ENCODE measurements around the gene ACVR1B.
A peak's percentile ranks its signal among the peaks of the same experiment; 100 is the strongest.

Gene ACVR1B

DNA sequence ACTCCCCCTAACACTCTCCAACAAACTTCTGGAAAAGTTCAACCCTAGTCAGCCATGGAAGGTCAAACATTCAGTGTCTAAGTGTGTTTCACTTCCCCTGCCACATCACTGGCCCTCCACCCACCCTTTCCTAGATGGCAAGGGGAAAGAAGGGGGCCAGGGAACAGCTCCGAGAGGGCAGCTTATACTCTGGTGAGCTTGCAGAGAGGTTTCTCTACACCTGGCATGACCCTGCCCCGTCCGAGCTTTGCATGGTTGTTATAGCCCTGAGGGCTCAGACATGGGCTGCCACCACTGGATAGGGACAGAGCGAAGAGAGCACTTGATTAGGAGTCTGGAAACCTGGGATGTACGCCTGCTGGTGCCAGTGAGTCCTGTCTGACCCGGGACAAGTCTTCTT lies 40.2 kb upstream of the ACVR1B start:
- no peak for DNase-seq
- H2BK120ac ChIP-seq (ENCODE audit: low read depth, low read length), result no peak overlapping the region
- no peak overlapping the region for H3K56ac ChIP-seq (ENCODE audit: low read length)
- WGBS (ENCODE audit: extremely low coverage, insufficient coverage, low lambda C conversion rate), result no CpG with 5 or more reads among the region's 6 CpGs
- H3K4me3 ChIP-seq (ENCODE audit: low read length), result no peak overlapping the region
- H4K8ac ChIP-seq (ENCODE audit: low read depth, low read length), result no peak overlapping the region
- no peak overlapping the region for H2BK15ac ChIP-seq (replicated peaks; ENCODE audit: low read depth)
- H3K27ac ChIP-seq (ENCODE audit: low read depth, low read length), result no peak overlapping the region
- H2BK5ac ChIP-seq (ENCODE audit: low read length), result no peak overlapping the region
- no peak overlapping the region for H3K4ac ChIP-seq (ENCODE audit: low read depth, low read length)
- H2AK5ac ChIP-seq (ENCODE audit: low read length), result no peak overlapping the region
- no peaks in the 10 kb centered on the region for H3K79me1 ChIP-seq (ENCODE audit: low read length)
- no peak overlapping the region for H3K9ac ChIP-seq (ENCODE audit: low read length)
- H3K23ac ChIP-seq (ENCODE audit: low read length), result no peak overlapping the region
- peaks cover 2% of the 10 kb centered on the region for H3K4me1 ChIP-seq (ENCODE audit: control insufficient read depth, low read depth, low read length)
- no peak overlapping the region for H3K4me2 ChIP-seq (ENCODE audit: low read length)
- no peaks in the 10 kb centered on the region for H3K27me3 ChIP-seq (ENCODE audit: insufficient read depth, low read length, poor library complexity)
- H3K36me3 ChIP-seq (ENCODE audit: control insufficient read depth, insufficient read depth, low read length), result no peaks in the 10 kb centered on the region
- no peak overlapping the region for H4K5ac ChIP-seq (ENCODE audit: low read length)
- no peaks in the 10 kb centered on the region for H3K79me2 ChIP-seq (ENCODE audit: control insufficient read depth, insufficient read depth, low read length)
- no peak overlapping the region for H3K18ac ChIP-seq (ENCODE audit: low read length)

GRCh38 chr12:51911788-51912711 lies 39.4 kb upstream of the ACVR1B start:
- no peak overlapping the region for H3K4me3 ChIP-seq (ENCODE audit: low read length)

DNA sequence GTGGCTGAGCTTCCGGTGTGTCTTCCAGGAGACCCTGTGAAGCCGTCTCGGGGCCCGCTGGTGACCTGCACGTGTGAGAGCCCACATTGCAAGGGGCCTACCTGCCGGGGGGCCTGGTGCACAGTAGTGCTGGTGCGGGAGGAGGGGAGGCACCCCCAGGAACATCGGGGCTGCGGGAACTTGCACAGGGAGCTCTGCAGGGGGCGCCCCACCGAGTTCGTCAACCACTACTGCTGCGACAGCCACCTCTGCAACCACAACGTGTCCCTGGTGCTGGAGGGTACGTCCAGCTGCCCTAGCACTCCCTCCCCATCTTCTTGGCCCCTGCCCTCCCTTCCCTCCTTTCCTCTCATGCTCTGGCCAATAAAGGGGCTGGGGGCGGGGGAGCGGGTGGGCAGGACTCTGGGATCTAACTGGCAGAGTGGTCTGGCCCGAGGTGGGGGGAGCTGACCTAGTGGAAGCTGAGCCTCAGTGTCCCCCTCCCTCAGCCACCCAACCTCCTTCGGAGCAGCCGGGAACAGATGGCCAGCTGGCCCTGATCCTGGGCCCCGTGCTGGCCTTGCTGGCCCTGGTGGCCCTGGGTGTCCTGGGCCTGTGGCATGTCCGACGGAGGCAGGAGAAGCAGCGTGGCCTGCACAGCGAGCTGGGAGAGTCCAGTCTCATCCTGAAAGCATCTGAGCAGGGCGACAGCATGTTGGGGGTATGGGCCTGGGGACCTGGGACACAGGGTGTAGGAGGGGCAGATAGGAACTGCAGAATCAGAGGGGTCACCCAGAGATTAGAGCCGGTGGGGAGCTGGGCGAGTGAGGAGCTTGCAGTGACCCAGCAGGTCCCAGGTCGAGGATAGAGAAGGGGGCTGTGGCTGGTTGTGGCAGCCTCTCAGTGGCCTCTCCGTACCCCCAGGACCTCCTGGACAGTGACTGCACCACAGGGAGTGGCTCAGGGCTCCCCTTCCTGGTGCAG lies 38.1 kb upstream of the ACVR1B start:
- Histone ChIP-seq H3K27ac (ENCODE audit: low read depth, low read length) (no peak overlapping the region), H3K4me2 (ENCODE audit: low read length) (no peak overlapping the region), H3K56ac (ENCODE audit: low read length) (no peak overlapping the region), H4K5ac (ENCODE audit: low read length) (no peak overlapping the region), H2BK15ac (replicated peaks; ENCODE audit: low read depth) (no peak overlapping the region), H3K23ac (ENCODE audit: low read length) (no peak overlapping the region), H4K8ac (ENCODE audit: low read depth, low read length) (no peak overlapping the region), H3K4me1 (ENCODE audit: control insufficient read depth, low read depth, low read length) (no peaks in the 10 kb centered on the region), H2BK5ac (ENCODE audit: low read length) (no peak overlapping the region), H3K4ac (ENCODE audit: low read depth, low read length) (no peak overlapping the region), H3K79me1 (ENCODE audit: low read length) (no peaks in the 10 kb centered on the region), H2AK5ac (ENCODE audit: low read length) (no peak overlapping the region), H2BK120ac (ENCODE audit: low read depth, low read length) (no peak overlapping the region), H3K18ac (ENCODE audit: low read length) (no peak overlapping the region), H3K79me2 (ENCODE audit: control insufficient read depth, insufficient read depth, low read length) (no peaks in the 10 kb centered on the region), H3K27me3 (ENCODE audit: insufficient read depth, low read length, poor library complexity) (no peaks in the 10 kb centered on the region), H3K36me3 (ENCODE audit: control insufficient read depth, insufficient read depth, low read length) (no peaks in the 10 kb centered on the region), H3K9ac (ENCODE audit: low read length) (no peak overlapping the region), H3K4me3 (ENCODE audit: low read length) (no peak overlapping the region)
- WGBS (ENCODE audit: extremely low coverage, insufficient coverage, low lambda C conversion rate), result no CpG with 5 or more reads among the region's 30 CpGs
- no peak for DNase-seq

More at GRCh38 chr12:51911788-51912711, 39.4 kb upstream of the ACVR1B start:
- no peak overlapping the region for H3K27ac ChIP-seq (ENCODE audit: low read depth, low read length)
- no peak overlapping the region for H3K4ac ChIP-seq (ENCODE audit: low read depth, low read length)
- no peaks in the 10 kb centered on the region for H3K79me2 ChIP-seq (ENCODE audit: control insufficient read depth, insufficient read depth, low read length)
- no peaks in the 10 kb centered on the region for H3K4me1 ChIP-seq (ENCODE audit: control insufficient read depth, low read depth, low read length)
- no peak overlapping the region for H2AK5ac ChIP-seq (ENCODE audit: low read length)
- no peak overlapping the region for H3K9ac ChIP-seq (ENCODE audit: low read length)
- H3K27me3 ChIP-seq (ENCODE audit: insufficient read depth, low read length, poor library complexity), result no peaks in the 10 kb centered on the region
- H3K36me3 ChIP-seq (ENCODE audit: control insufficient read depth, insufficient read depth, low read length), result no peaks in the 10 kb centered on the region
- H3K18ac ChIP-seq (ENCODE audit: low read length), result no peak overlapping the region
- no peaks in the 10 kb centered on the region for H3K79me1 ChIP-seq (ENCODE audit: low read length)
- H4K5ac ChIP-seq (ENCODE audit: low read length), result no peak overlapping the region
- no peak overlapping the region for H4K8ac ChIP-seq (ENCODE audit: low read depth, low read length)
- no peak overlapping the region for H2BK5ac ChIP-seq (ENCODE audit: low read length)
- peak overlapping the region; percentile 44 for H3K56ac ChIP-seq (ENCODE audit: low read length)
- DNase-seq, result peak; percentile 75
- WGBS (ENCODE audit: extremely low coverage, insufficient coverage, low lambda C conversion rate), result no CpG with 5 or more reads among the region's 8 CpGs
- H3K4me2 ChIP-seq (ENCODE audit: low read length), result no peak overlapping the region
- H2BK120ac ChIP-seq (ENCODE audit: low read depth, low read length), result no peak overlapping the region
- no peak overlapping the region for H3K23ac ChIP-seq (ENCODE audit: low read length)
- no peak overlapping the region for H2BK15ac ChIP-seq (replicated peaks; ENCODE audit: low read depth)

DNA sequence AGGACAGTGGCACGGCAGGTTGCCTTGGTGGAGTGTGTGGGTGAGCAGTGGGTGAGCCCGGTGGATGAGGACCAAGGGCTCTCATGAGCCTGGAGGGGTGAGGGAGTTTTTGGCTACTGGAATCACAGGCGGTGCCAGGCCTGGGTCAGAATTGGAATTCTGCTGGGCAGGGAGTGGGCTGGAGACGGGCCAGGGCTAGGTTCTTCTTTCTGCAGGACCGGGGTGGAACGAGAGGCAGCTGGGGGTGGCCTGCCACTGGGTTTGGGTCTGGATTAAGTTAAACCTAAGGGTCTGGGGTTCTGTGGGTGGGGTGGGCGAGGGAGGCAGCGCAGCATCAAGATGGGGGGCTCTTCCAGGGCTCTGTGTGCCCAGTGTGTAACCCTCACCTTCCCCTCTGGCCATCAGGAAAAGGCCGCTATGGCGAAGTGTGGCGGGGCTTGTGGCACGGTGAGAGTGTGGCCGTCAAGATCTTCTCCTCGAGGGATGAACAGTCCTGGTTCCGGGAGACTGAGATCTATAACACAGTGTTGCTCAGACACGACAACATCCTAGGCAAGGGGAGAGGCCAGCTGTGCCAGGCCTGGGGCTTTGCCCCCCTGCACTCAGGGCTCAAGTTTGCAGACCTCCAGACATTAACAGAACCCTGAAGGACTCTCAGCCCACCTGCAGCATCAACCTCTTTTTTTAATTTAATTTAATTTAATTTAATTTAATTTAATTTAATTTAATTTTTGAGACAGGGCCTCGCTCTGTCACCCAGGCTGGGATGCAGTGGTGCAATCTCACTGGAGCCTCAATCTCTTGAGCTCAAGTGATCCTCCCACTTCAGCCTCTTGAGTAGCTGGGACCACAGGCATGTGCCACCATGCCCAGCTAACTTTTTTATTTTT lies 37.2 kb upstream of the ACVR1B start:
- WGBS (ENCODE audit: extremely low coverage, insufficient coverage, low lambda C conversion rate), result no CpG with 5 or more reads among the region's 17 CpGs
- H3K27ac ChIP-seq (ENCODE audit: low read depth, low read length), result no peak overlapping the region
- no peak overlapping the region for H3K18ac ChIP-seq (ENCODE audit: low read length)

GRCh38 chr12:51915003-51915625 lies 36.4 kb upstream of the ACVR1B start:
- H2BK120ac ChIP-seq (ENCODE audit: low read depth, low read length), result no peak overlapping the region
- no peaks in the 10 kb centered on the region for H3K27me3 ChIP-seq (ENCODE audit: insufficient read depth, low read length, poor library complexity)
- no peak overlapping the region for H3K27ac ChIP-seq (ENCODE audit: low read depth, low read length)
- H3K56ac ChIP-seq (ENCODE audit: low read length), result no peak overlapping the region
- H3K18ac ChIP-seq (ENCODE audit: low read length), result no peak overlapping the region
- no peak overlapping the region for H2BK15ac ChIP-seq (replicated peaks; ENCODE audit: low read depth)
- no peak overlapping the region for H3K4me3 ChIP-seq (ENCODE audit: low read length)
- H2BK5ac ChIP-seq (ENCODE audit: low read length), result no peak overlapping the region
- no peak overlapping the region for H3K4ac ChIP-seq (ENCODE audit: low read depth, low read length)
- H2AK5ac ChIP-seq (ENCODE audit: low read length), result no peak overlapping the region
- no peak overlapping the region for H3K23ac ChIP-seq (ENCODE audit: low read length)
- WGBS (ENCODE audit: extremely low coverage, insufficient coverage, low lambda C conversion rate), result no CpG with 5 or more reads among the region's 28 CpGs
- no peak overlapping the region for H4K8ac ChIP-seq (ENCODE audit: low read depth, low read length)
- no peaks in the 10 kb centered on the region for H3K36me3 ChIP-seq (ENCODE audit: control insufficient read depth, insufficient read depth, low read length)
- H3K4me2 ChIP-seq (ENCODE audit: low read length), result no peak overlapping the region
- no peak overlapping the region for H3K9ac ChIP-seq (ENCODE audit: low read length)
- H3K4me1 ChIP-seq (ENCODE audit: control insufficient read depth, low read depth, low read length), result no peaks in the 10 kb centered on the region
- no peak for DNase-seq
- H4K5ac ChIP-seq (ENCODE audit: low read length), result no peak overlapping the region
- H3K79me1 ChIP-seq (ENCODE audit: low read length), result no peaks in the 10 kb centered on the region
- no peaks in the 10 kb centered on the region for H3K79me2 ChIP-seq (ENCODE audit: control insufficient read depth, insufficient read depth, low read length)

More for the DNA sequence above, 37.2 kb upstream of the ACVR1B start:
- Histone ChIP-seq H3K4me2 (ENCODE audit: low read length) (no peak overlapping the region), H3K4me3 (ENCODE audit: low read length) (no peak overlapping the region), H3K27me3 (ENCODE audit: insufficient read depth, low read length, poor library complexity) (no peaks in the 10 kb centered on the region), H3K4ac (ENCODE audit: low read depth, low read length) (no peak overlapping the region), H3K23ac (ENCODE audit: low read length) (no peak overlapping the region), H3K4me1 (ENCODE audit: control insufficient read depth, low read depth, low read length) (no peaks in the 10 kb centered on the region), H4K5ac (ENCODE audit: low read length) (no peak overlapping the region), H2BK120ac (ENCODE audit: low read depth, low read length) (no peak overlapping the region), H2AK5ac (ENCODE audit: low read length) (no peak overlapping the region), H3K56ac (ENCODE audit: low read length) (no peak overlapping the region), H3K79me1 (ENCODE audit: low read length) (no peaks in the 10 kb centered on the region), H2BK15ac (replicated peaks; ENCODE audit: low read depth) (no peak overlapping the region), H3K9ac (ENCODE audit: low read length) (no peak overlapping the region), H4K8ac (ENCODE audit: low read depth, low read length) (no peak overlapping the region), H3K79me2 (ENCODE audit: control insufficient read depth, insufficient read depth, low read length) (no peaks in the 10 kb centered on the region), H2BK5ac (ENCODE audit: low read length) (no peak overlapping the region), H3K36me3 (ENCODE audit: control insufficient read depth, insufficient read depth, low read length) (no peaks in the 10 kb centered on the region)
- no peak for DNase-seq

All from mesendoderm (in vitro differentiated cells).